ENCODE data around the gene MACROD2. TPM values are rescaled to one million over a fixed set of nuclear protein-coding genes. Genes with fewer than 3 reads are reported as not detected.
A peak's percentile ranks its signal among the peaks of the same experiment; 100 is the strongest.
"Not testable (repeated sequence)": the region's sequence is repeated elsewhere in the genome, so short reads cannot be mapped to it uniquely, and the experiment has no call there.

Gene MACROD2
- total RNA-seq, 1 experiment from 2014 or later, result not detected

DNA sequence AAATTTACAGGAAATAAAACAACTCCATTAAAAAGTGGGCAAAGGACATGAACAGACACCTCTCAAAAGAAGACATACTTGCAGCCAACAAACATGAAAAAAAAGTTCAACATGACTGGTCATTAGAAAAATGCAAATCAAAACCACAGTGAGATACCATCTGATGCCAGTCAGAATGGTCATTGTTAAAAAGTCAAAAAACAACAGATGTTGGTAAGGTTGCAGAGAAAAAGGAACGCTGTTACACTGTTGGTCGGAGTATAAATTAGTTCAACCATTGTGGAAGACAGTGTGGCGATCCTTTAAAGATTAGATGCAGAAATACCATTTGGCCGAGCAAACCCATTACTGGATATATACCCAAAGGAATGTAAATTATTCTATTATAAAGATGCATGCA lies 1200.1 kb downstream of the MACROD2 start:
- DNase-seq (ENCODE audit: low spot score), result no peak
- in situ Hi-C loops (cut with HindIII; ENCODE audit: low sequenced_read_pairs), result no loop called here

DNA sequence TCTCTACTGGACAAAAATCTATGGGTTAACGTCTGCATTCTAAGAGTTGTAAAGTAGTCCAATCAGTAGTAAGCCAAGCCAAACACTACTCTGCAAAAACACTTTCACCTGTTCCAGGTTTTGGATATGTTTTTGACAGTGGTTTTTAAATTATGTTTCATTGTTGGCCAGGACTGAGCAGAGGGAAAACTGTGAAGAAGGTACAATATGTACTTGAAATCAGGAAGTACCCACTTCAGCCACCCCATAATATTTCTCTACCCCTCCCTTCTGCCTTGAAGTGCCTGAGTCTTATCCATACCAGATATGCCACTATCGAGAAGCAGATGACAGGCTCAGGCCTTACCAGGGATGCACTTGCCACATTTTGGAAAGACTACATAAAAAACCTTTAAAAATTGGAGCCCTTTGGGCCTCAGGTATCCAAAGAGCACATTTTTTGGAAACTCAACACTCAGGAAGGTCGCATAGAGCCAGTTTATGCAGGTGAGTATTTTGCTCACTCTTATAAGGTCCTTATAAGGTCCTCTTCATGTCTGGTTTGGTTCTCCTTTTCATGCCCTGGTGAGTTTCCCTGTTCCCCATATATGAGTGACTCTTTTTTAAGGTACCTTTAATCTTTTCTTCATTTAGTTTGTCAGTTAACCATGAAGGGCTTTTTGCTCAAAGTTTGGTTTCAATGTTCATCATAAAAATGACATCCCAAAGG lies 1201.4 kb downstream of the MACROD2 start:
- in situ Hi-C loops (cut with HindIII; ENCODE audit: low sequenced_read_pairs), result no loop called here
- DNase-seq (ENCODE audit: low spot score), result no peak

DNA sequence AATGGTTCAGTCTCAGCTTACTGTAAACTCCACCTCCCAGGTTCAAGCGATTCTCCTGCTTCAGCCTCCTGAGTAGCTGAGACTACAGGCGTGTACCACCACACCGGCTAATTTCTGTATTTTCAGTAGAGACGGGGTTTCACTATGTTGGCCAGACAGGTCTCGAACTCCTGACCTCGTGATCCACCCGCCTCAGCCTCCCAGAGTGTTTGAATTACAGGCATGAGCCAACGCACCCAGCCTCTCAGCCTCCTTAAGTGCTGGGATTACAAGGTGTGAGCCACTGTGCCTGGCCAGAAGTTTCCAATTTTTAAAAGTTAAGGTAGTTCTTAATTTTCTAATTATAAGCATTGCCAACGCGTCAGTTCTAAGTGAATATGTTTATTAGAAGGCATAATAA lies 1202.7 kb downstream of the MACROD2 start:
- DNase-seq (ENCODE audit: low spot score); in situ Hi-C loops (cut with HindIII; ENCODE audit: low sequenced_read_pairs): not testable (repeated sequence)

DNA sequence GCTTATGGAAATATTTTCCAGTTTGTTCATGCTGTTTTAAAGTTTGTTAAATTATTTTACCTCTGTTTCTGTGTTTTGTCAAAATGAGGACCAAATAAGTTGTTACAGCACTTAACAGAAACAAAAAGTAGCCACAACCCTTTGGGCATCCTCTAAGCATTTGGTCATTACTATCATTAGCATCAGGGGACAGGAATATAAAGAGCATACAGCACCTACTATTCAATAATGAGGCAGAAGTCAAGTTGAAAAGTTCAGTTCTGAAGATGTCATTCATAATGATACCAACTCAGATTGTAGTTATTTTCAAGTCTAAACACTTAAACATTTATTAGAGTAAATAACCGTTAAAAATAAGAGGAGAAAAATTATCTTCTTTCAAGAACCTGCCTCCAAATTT lies 1204.4 kb downstream of the MACROD2 start:
- in situ Hi-C loops (cut with HindIII; ENCODE audit: low sequenced_read_pairs), result no loop called here
- DNase-seq (ENCODE audit: low spot score), result no peak

DNA sequence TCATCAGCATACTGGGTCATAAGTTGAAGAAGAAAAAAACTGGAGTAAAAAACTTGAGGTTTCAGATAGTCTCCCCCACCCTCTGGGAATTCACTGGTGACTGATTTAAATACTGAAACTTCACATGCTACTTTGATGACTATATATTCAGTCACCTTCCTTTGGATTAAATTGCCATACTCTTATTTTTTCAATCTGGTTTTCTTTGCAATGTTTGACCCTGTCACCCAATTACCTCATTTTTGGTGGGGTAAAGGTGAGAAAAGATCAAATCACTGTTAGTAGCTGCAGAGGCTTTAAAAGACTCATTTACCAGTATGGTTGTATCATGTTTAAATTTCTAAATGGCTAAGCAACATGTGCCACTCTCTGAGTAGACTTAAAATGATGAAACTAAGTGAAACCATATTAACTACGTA lies 1204.8 kb downstream of the MACROD2 start:
- DNase-seq (ENCODE audit: low spot score), result no peak
- in situ Hi-C loops (cut with HindIII; ENCODE audit: low sequenced_read_pairs), result no loop called here

DNA sequence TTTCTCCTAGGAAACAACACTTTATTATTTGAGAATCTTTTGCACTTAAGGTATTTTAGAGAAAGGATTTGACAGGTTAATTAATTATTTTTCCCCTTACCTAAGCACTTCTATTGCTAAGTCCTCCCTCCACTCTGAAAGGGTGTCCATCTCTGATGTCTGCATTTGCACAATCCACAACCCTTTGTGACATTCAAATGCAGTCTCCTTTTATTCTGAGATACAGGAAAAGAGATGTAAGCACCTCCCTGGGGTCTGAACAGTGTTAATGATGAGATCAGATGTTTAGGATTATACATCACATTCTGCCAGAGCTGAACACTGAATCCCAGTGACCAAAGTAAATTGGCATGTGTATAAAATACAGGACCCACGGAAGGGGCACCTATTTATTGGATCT lies 1206.3 kb downstream of the MACROD2 start:
- no peak for DNase-seq (ENCODE audit: low spot score)
- in situ Hi-C loops (cut with HindIII; ENCODE audit: low sequenced_read_pairs), result no loop called here

DNA sequence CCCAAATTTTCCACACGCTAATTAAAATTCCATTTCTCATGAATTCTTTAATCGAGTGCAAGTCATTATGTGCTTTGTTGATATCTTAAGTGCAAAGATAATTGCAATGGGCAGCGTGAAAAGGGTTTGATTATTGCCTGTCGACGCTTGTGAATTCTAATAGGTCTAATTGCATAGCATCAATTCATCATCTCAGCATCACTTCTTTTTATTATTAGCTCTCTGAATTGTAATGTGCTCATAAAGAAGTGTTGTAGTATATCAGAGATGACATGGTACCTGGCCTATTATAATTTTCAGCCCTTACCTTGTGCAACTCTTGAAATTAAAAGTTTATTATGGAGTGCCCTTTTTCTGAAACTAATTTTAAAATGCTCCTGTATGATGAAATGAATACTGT lies 1208.9 kb downstream of the MACROD2 start:
- in situ Hi-C loops (cut with HindIII; ENCODE audit: low sequenced_read_pairs), result no loop called here
- no peak for DNase-seq (ENCODE audit: low spot score)

DNA sequence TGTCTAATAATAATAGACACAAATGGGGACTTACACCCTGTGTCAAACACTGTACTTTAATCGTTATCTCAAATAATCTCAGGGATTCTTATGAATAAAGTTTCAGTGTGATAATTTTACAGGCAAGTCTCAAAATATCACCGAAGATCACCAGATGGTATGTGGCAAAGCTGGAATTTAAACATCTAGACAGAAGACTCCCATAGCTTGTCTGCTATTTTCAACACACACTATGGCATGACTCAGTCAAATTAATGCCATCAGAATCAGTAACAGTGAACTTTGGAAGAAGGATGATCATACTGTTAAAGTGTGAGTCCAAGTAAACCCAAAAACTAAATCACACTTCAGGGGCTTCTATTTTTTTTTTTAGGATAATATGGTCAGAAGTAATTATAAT lies 1209.7 kb downstream of the MACROD2 start:
- in situ Hi-C loops (cut with HindIII; ENCODE audit: low sequenced_read_pairs), result no loop called here
- no peak for DNase-seq (ENCODE audit: low spot score)

DNA sequence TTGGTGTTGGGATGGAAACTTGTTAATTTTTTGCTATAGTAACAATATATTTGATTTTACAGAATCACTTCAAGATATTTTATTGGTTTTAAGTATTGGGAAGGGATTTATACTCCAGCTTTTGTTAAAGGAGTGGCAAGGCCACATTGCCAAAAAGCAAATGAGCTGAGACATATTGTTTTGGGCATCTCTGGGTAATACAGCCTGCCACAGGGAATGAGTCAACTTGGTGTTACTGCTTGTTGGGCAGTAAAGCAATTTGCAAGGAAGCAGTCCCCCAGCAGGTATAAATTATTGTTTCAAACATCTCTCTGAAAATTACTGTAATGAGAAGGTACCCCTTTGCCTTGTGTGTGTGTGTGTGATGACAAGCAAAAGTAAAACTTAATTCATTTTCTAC lies 1210.4 kb downstream of the MACROD2 start:
- in situ Hi-C loops (cut with HindIII; ENCODE audit: low sequenced_read_pairs), result no loop called here
- peak; percentile 41 for DNase-seq (ENCODE audit: low spot score)

DNA sequence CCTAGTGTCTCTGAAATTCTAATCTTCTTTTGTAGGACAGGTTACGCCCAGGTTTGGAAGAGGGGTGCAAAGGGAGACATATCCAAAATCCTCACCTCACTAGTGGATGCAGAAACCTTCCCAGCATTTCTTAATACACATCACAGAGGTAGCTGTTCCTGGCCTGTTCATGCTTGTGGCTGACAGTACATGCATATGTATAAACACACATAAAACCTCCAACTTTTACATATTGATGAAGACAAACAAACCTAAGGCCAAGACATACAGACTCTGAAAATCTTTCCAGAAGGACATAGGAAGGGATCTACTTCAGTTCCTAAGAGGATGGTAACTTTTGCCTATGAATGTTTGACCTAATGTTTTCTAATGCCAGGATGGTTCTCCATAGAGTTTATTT lies 1214.2 kb downstream of the MACROD2 start:
- in situ Hi-C loops (cut with HindIII; ENCODE audit: low sequenced_read_pairs), result no loop called here
- no peak for DNase-seq (ENCODE audit: low spot score)

DNA sequence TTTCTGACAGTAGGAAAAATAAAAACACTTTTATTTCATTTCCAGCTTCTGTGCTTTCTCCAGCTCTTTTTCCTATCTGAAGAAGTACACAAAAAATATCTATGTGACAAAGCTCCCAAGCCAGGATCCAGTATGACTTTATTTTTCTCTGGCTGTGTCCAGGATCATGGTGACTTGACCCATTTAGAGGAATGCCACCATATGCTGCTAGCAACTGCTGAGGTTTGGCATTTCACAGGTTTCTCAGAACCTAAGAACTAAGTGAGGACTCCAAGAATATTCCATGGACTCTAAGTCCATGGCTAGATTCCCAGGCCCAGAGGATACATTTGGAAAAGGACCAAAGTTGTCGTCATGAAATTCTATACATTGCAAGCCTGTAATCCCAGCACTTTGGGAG lies 1218.7 kb downstream of the MACROD2 start:
- DNase-seq (ENCODE audit: low spot score), result peak; percentile 95
- in situ Hi-C loops (cut with HindIII; ENCODE audit: low sequenced_read_pairs), result no loop called here

DNA sequence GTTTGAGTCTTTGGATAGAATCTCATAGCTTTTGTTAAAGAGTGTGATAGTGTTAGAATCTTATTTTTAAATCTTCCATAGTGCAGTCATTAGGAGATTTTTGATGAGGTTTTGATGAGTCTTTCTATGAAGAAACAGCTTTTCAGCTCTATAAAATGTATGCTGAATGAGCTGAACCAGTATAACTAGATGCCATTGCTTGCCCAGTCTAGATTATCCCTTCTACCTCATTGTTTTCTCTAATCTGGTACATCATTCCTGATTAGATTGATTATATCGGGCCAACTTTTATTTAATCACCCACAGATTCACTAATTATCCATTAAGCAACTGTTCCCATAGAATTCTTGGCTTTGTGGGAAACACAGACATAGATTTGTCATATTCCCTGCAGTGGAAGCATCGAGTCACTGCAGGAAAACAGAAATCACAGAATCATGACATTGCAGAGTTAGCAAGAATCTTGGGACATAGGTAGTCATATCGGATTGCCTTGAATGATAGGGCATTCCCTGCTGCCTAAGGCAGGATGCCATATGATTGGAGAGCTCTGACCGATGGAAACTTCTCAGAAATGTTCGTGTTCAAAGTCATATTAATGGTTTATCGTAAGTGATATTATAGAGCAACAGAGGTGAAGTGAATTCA lies 1224.8 kb downstream of the MACROD2 start:
- in situ Hi-C loops (cut with HindIII; ENCODE audit: low sequenced_read_pairs), result no loop called here
- DNase-seq (ENCODE audit: low spot score), result no peak

DNA sequence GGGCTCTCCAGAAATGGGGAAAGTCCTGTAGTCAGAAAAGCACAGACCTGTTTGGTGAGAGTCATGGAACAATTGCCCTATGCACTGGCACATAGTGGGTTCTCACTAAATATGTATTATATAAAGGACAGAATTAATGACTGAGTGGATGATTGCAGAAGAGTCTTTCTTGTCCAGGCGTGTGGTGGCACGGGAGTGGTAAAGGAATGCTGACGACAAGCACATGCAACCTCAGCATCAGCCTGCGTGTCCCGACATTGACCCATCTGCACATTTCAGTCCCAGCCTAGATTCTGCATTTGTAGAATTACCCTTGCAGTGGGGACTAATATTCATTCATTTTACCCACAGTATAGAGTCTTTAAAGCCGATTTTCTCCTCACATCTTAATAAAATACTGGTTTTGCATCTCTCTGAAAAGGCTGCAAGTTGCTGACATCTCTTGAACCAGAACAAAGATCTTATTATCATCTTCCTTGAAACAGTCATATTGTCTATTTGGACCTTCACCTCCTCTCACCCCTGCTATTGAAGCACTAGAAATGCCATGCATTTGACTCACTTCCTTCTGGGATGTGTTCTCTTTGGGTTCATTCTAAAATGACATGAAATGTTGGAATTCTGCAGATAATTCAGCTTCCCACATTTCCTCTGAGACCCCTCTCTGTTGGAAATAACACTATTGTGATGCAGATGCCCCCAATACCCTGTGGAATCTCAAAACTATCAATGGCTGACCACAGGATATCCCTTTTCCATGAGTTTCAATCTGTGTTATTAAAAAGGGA lies 1225.7 kb downstream of the MACROD2 start:
- in situ Hi-C loops (cut with HindIII; ENCODE audit: low sequenced_read_pairs), result no loop called here
- DNase-seq (ENCODE audit: low spot score), result no peak

DNA sequence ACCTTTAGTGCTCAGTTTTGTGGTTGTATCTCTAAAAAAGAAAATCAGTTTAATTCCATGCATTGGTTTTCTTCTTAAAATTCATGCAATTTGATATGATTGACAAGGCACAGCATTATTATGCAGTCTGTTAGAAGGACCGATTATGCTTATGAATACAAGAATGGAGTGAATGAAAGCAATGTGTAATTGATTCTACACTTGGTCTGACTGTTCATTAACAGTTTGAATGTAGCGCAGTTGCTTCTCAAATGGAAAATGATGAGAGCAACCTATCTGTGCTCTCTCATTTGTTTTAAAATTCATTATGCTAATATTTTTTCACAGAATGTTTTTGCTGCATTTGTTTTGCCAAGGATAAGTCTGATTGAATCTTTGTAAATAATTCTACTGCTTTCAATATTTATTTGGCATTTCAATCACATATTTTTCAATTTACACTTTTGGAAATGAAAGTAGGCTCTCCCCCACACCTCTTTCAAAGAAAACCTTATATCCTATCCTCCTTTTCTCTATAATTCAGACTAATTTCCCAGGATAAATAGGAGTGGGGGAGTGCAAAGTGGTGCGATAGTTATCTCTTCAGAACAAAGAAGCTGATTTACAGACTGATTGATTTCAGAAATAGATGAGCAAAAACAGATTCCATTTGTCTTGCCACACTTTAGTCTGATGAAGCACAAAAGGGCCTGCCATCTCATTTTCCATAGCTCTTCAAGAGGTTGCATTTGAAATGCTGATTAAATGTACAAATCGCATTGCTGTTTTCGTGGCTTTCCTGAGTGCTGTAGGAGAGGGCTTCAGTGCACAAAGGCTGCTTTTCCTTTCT lies 1227.4 kb downstream of the MACROD2 start:
- DNase-seq (ENCODE audit: low spot score), result no peak
- in situ Hi-C loops (cut with HindIII; ENCODE audit: low sequenced_read_pairs), result no loop called here

DNA sequence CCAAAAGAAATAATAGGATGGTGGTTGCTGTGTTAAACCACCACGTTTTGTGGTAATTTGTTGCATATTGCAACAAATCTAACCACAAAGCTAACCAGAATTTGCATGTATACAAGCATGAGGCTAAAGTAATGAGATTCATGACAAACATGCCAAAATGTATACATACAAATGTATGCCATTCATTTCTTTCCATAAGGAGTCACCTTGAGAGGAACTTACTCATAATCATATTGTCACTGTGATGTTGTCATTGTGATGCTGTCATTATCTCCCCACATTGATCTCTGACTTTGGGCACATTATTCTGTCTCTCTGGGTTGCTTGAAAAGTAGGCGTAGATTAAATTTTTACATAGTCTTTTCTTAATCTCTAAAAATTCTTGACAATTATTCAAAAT lies 1228.9 kb downstream of the MACROD2 start:
- in situ Hi-C loops (cut with HindIII; ENCODE audit: low sequenced_read_pairs), result no loop called here

DNA sequence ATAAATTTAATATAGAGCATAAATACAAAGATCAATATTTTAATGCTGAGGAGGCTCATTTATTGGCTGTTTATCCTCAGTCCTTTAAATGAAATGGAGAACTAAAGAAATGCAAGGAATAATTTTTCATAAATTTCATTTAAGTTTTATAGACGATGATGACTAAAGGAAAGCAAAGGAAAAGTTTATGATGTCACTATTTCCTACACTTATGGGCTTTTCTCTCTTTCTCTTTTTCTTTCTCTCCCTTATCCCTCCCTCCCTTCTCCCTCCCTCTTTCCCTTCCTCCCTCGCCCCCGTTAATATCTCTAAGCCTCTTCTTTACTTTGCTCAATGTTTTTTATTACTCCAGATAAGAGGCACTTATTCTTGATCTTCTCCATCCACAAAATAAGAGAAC lies 1231.8 kb downstream of the MACROD2 start:
- in situ Hi-C loops (cut with HindIII; ENCODE audit: low sequenced_read_pairs), result no loop called here
- DNase-seq (ENCODE audit: low spot score), result no peak

More for the DNA sequence above, 1228.9 kb downstream of the MACROD2 start:
- no peak for DNase-seq (ENCODE audit: low spot score)

DNA sequence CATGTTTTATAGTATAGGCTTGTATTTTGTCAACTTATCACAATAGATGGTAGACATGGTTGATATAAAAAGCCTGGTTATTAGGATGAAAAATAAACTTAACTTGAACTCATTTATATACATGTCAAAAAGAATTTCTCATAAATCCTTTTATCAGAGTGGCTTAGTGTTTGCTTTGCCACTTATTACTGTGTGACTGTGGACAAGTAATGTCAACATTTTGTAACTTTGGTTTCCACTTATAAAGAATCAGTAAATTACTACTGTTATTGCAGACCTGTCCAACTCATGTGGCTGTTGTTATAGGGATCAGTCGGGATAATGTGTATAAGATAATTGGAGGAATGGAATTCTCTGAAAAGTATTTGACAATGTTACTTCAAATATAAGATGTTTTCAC lies 1236.9 kb downstream of the MACROD2 start:
- in situ Hi-C loops (cut with HindIII; ENCODE audit: low sequenced_read_pairs), result no loop called here
- DNase-seq (ENCODE audit: low spot score), result no peak

DNA sequence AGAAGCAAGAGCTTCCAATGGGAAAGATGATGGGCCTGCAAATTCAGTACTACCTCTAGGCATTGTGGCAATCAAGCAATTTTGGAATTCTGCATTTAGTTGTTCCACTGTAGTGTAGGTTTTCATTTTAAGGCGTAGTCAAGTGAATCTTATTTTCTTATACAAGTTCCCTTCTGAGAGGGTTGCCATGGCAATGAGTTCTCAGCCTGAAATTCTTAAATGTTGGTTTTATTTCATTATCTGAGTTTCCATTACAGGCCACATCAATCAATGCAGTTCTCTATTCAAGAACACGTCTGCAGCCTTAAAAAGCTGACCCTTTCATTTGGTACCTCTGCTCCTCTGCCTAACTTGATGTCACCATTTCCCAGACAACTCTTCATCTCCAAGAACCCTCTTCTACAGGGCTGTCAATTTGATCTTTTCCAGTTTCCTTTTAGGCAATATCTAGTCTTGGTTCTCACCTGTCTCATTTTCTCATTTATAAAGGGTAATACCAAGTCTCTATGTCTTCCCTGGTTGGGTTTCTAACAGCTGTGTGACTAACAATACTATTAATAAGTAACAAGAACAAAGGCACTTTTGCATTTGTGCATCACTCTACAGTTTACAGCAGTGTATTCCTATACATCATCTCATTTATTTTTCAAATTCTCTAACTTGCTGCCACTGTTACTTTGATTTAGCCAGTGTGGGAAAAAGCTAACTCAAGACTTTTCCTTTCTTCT lies 1240.3 kb downstream of the MACROD2 start:
- in situ Hi-C loops (cut with HindIII; ENCODE audit: low sequenced_read_pairs), result no loop called here

DNA sequence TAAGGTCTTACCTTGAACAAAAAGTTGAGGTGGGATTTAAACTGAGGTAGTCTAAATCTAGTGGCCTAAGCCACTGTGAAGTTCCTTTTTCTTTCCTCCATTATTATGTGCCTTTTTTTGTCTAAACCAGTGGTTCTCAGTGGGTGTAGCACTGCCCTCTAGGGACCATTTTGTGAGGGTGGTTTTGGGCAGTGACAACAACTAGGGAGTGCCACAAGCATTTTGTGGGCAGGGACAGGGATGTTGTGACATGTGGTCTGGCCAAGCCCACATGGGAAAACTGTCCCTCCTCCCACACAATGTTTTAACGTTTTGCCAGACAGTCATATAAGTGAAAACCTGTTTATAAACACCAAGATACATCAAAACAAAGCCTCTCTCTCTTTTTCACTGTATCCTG lies 1241.5 kb downstream of the MACROD2 start:
- DNase-seq (ENCODE audit: low spot score), result no peak
- in situ Hi-C loops (cut with HindIII; ENCODE audit: low sequenced_read_pairs), result no loop called here

More for the DNA sequence above, 1240.3 kb downstream of the MACROD2 start:
- no peak for DNase-seq (ENCODE audit: low spot score)

All from G401 (cell line).